Activated CD4-positive, alpha-beta T cell treated with anti-CD3 and anti-CD28 coated beads for 4 hours (primary cell): ENCODE measurements around the gene PSMC3.

Source experiments
- DNase-seq, 2 donors: peaks; one replicate each; pipeline ENCODE4 v3.0.0-alpha.2; 2020

PSMC3 gene

GRCh38 chr11:47411884-47412746, 14.1 kb downstream of the PSMC3 start:
- DNase-seq, result peak; percentile 40 to 46

GRCh38 chr11:47410370-47411264, 15.6 kb downstream of the PSMC3 start:
- no peak for DNase-seq

GRCh38 chr11:47409440-47410369, 16.5 kb downstream of the PSMC3 start:
- DNase-seq, result no peak

- DNase-seq, result no peak
These were observed 17.4 kb downstream of the PSMC3 start for GRCh38 chr11:47408598-47409439.

- DNase-seq, result peak; percentile 89 to 91
These were observed 18.3 kb downstream of the PSMC3 start, which contains the start of gene SLC39A13 for GRCh38 chr11:47407746-47408590. Gene SLC39A13 (plus strand): TSS chr11:47408590. CDS start chr11:47410095, 1,505 bp downstream.

- no peak for DNase-seq
These were observed 19.1 kb downstream of the PSMC3 start for GRCh38 chr11:47406896-47407745.

- DNase-seq, result no peak
These were observed 22.7 kb downstream of the PSMC3 start for GRCh38 chr11:47403571-47403970.

- no peak for DNase-seq
These were observed 23.1 kb downstream of the PSMC3 start for GRCh38 chr11:47403135-47403534.

- DNase-seq, result no peak
These were observed 25.4 kb downstream of the PSMC3 start for GRCh38 chr11:47400768-47401279.

- peak; percentile 27 to 45 for DNase-seq
These were observed 26.1 kb downstream of the PSMC3 start for GRCh38 chr11:47399860-47400767.

- no peak for DNase-seq
These were observed 27.7 kb downstream of the PSMC3 start for GRCh38 chr11:47398551-47398950.

- no peak for DNase-seq
These were observed 28.2 kb downstream of the PSMC3 start for GRCh38 chr11:47398011-47398410.

GRCh38 chr11:47396049-47396320, 30.3 kb downstream of the PSMC3 start:
- no peak for DNase-seq

- DNase-seq, result no peak
These were observed 30.8 kb downstream of the PSMC3 start for GRCh38 chr11:47395223-47396048.

GRCh38 chr11:47394322-47395222, 31.7 kb downstream of the PSMC3 start:
- peak; percentile 54 to 58 for DNase-seq

- no peak for DNase-seq
These were observed 32.3 kb downstream of the PSMC3 start for GRCh38 chr11:47394050-47394321.
